OCI-LY7 (cell line): ENCODE results near the gene PRF1. TPM values are rescaled to one million over a fixed set of nuclear protein-coding genes. Genes with fewer than 3 reads are reported as not detected.
A peak's percentile ranks its signal among the peaks of the same experiment; 100 is the strongest.

Source experiments
- Bru-seq: library from RNA; stranded (reverse); fragments of 400-500 nt; gene quantifications from one replicate; lab custom pipeline; 2021; lab: Mats Ljungman, UMichigan
- BruChase-seq, 2 experiments: library from RNA; stranded (reverse); fragments of 400-500 nt; gene quantifications; one replicate each; lab custom pipeline; 2021; lab: Mats Ljungman, UMichigan
- BruUV-seq: library from RNA; stranded (reverse); fragments of 400-500 nt; replicated peaks from 2 replicates; lab custom pipeline; 2021; lab: Mats Ljungman, UMichigan
- CTCF ChIA-PET: fragments of 300-600 bp; sonication (Branson Sonifier 250); formaldehyde crosslinking; loops from one replicate; lab custom pipeline; 2022; ENCODE audit warnings: antibody characterized with exemption; ENCODE audit not compliant: unreplicated experiment; lab: Charles Lee
- POLR2A ChIA-PET: fragments of 300-600 bp; sonication (Branson Sonifier 250); formaldehyde crosslinking; loops from one replicate; lab custom pipeline; 2022; ENCODE audit warnings: antibody characterized with exemption; lab: Charles Lee
- DNase-seq: peaks from one replicate; pipeline ENCODE4 v3.0.0-alpha.2; 2015; ENCODE audit warnings: low spot score
- H2AFZ ChIP-seq: fragments of 200-600 bp; sonication (generic), shearing (Covaris generic); 2 replicates; pipeline ENCODE4 v1.6.1; 2014; ENCODE audit warnings: mild to moderate bottlenecking, antibody characterized with exemption, low read length, moderate library complexity
- H3K27ac ChIP-seq: fragments of 200-600 bp; sonication (generic); 2 replicates; pipeline ENCODE4 v1.5.1; 2014; ENCODE audit warnings: mixed run types, low read depth, mild to moderate bottlenecking, moderate library complexity, low read length, inconsistent platforms; ENCODE audit not compliant: poor library complexity, severe bottlenecking
- H3K36me3 ChIP-seq: fragments of 200-600 bp; sonication (generic); 2 replicates; pipeline ENCODE4 v1.6.1; 2014; ENCODE audit warnings: mild to moderate bottlenecking, antibody characterized with exemption, low read length, moderate library complexity, mixed read lengths; ENCODE audit not compliant: insufficient read depth
- H3K4me1 ChIP-seq: fragments of 200-600 bp; sonication (generic); 2 replicates; pipeline ENCODE4 v1.5.1; 2014; ENCODE audit warnings: mild to moderate bottlenecking, low read length; ENCODE audit not compliant: insufficient read depth, poor library complexity, severe bottlenecking
- H3K4me2 ChIP-seq: fragments of 200-600 bp; sonication (generic); 2 replicates; pipeline ENCODE4 v1.6.1; 2014; ENCODE audit warnings: mild to moderate bottlenecking, low read length
- H3K4me3 ChIP-seq: fragments of 200-600 bp; sonication (generic); 2 replicates; pipeline ENCODE4 v1.5.1; 2014; ENCODE audit warnings: mild to moderate bottlenecking, low read depth, low read length; ENCODE audit not compliant: poor library complexity, severe bottlenecking
- H3K79me2 ChIP-seq: fragments of 200-600 bp; sonication (generic); 2 replicates; pipeline ENCODE4 v1.6.1; 2016; ENCODE audit warnings: low read depth, mild to moderate bottlenecking, low read length, moderate library complexity, mixed read lengths; ENCODE audit not compliant: insufficient read depth
- H3K9me2 ChIP-seq: fragments of 200-600 bp; sonication (generic); 2 replicates; pipeline ENCODE4 v1.6.1; 2016; ENCODE audit warnings: mild to moderate bottlenecking, low read length, mixed read lengths; ENCODE audit not compliant: insufficient read depth
- H3K9me3 ChIP-seq: fragments of 200-600 bp; sonication (generic); 2 replicates; pipeline ENCODE4 v1.6.1; 2014; ENCODE audit warnings: mild to moderate bottlenecking, mixed run types, low read length, mixed read lengths
- H4K20me1 ChIP-seq: fragments of 200-600 bp; sonication (generic); 2 replicates; pipeline ENCODE4 v1.6.1; 2014; ENCODE audit warnings: mild to moderate bottlenecking, antibody characterized with exemption, low read length, moderate library complexity, mixed read lengths; ENCODE audit not compliant: insufficient read depth
- CTCF ChIP-seq: fragments of 200-600 bp; sonication (generic); conservative IDR thresholded peaks from 2 replicates; pipeline ENCODE4 v1.5.1; 2014; ENCODE audit warnings: mild to moderate bottlenecking, antibody characterized with exemption, low read length, moderate library complexity, mixed read lengths
- EZH2phosphoT487 ChIP-seq: fragments of 200-600 bp; sonication (generic); IDR thresholded peaks from 2 replicates; pipeline ENCODE4 v1.6.1; 2018; ENCODE audit warnings: low read depth, borderline replicate concordance, mild to moderate bottlenecking, mixed run types, antibody characterized with exemption, low read length, moderate library complexity, mixed read lengths
- intact Hi-C: fragments of 100-400 bp; cut with micrococcal nuclease; formaldehyde crosslinking; loops from one replicate; pipeline ENCODE4 v1.10.0; 2022; ENCODE audit not compliant: unreplicated experiment
- long read RNA-seq: library from polyadenylated mRNA; stranded (forward); transcript quantifications from one replicate; pipeline ENCODE4 v2.0.0, GENCODE V29; 2022
- total RNA-seq, 2 experiments: library from RNA; depleted of rRNA in 1 of 2; stranded (reverse); fragments of >200 nt in 1 of 2; shearing (Covaris generic) in 1 of 2; gene quantifications; 2 replicates each; pipeline ENCODE4 v1.2.3, GENCODE V29; 2014 to 2022

Gene PRF1
- total RNA-seq (2014; rRNA removed; shearing (Covaris generic)): 4.6 and 7.0 TPM in 2 replicates
- total RNA-seq (2022): 5.8 and 6.3 TPM in 2 replicates
- Bru-seq, nascent RNA: percentile 41 among the genes with signal in this experiment
- BruChase-seq, experiment 1, labeled RNA remaining after a 6-hour chase: percentile 32 among the genes with signal in this experiment
- BruChase-seq, experiment 2, labeled RNA remaining after a 2-hour chase: percentile 48 among the genes with signal in this experiment
- long read RNA-seq, transcript PRF1-201 (3 exons, 2,492 nt): major isoform, 19 of 23 reads
- long read RNA-seq, partial matches to known transcripts: 1 of 23 reads
- long read RNA-seq, other reads (novel, unspliced or antisense): 2 of 23 reads

- Histone ChIP-seq H3K79me2 (no peaks in the 10 kb centered on the region), H3K9me2 (no peaks in the 10 kb centered on the region), H3K4me2 (peak within 1 kb of the TSS; percentile 64; the same call in 1 of the 2 replicates), H3K27ac (no peak within 1 kb of the TSS), H3K4me1 (peaks cover 12% of the 10 kb centered on the region), H2AFZ (peak within 1 kb of the TSS; percentile 58; the same call in 1 of the 2 replicates), H4K20me1 (no peaks in the 10 kb centered on the region), H3K4me3 (peak within 1 kb of the TSS; percentile 39), H3K36me3 (no peaks in the 10 kb centered on the region), H3K9me3 (no peaks in the 10 kb centered on the region)
- TF ChIP-seq EZH2phosphoT487 (no peak), CTCF (no peak)
- ChIA-PET CTCF (interaction anchor here (1.1 kb wide), 1 partner anchor 14 kb away, joined by 3 read pairs; no protein-coding TSS in a partner anchor), POLR2A (no interaction called here)
- no TSS peak for BruUV-seq
- intact Hi-C loops: no loop called here
- DNase-seq: peak; percentile 59
Observed at GRCh38 chr10:70602665-70603448, at the start of gene PRF1. PRF1 (minus strand) TSS chr10:70602741; CDS start chr10:70600902, 1,839 bp downstream.

GRCh38 chr10:70651661-70652060, 49.1 kb upstream of the PRF1 start:
- Histone ChIP-seq H3K4me2 (no peak overlapping the region), H3K9me2 (no peaks in the 10 kb centered on the region), H3K36me3 (no peaks in the 10 kb centered on the region), H3K4me1 (no peaks in the 10 kb centered on the region), H3K27ac (no peak overlapping the region), H2AFZ (no peak overlapping the region), H4K20me1 (no peaks in the 10 kb centered on the region), H3K4me3 (no peak overlapping the region), H3K9me3 (peaks cover 16% of the 10 kb centered on the region; the same call in 1 of the 2 replicates), H3K79me2 (no peaks in the 10 kb centered on the region)
- POLR2A ChIA-PET: no interaction called here
- no TSS peak for BruUV-seq
- intact Hi-C loops: no loop called here
- TF ChIP-seq CTCF (no peak), EZH2phosphoT487 (no peak)
- DNase-seq: peak; percentile 92
- CTCF ChIA-PET: no interaction called here
